NCI-H82 treated with DMSO at 0.1 percent for 48 hours (cell line): ENCODE data around the gene ZSWIM6.

Experiments used
- DNase-seq: peaks from one replicate; lab custom pipeline; 2025; ENCODE audit not compliant: unreplicated experiment; lab: John Stamatoyannopoulos, UW

ZSWIM6 gene

GRCh38 chr5:61586096-61587084 lies 254.3 kb downstream of the ZSWIM6 start:
- DNase-seq: no peak

- no peak for DNase-seq
Measured at GRCh38 chr5:61587125-61587524, 255.1 kb downstream of the ZSWIM6 start.

GRCh38 chr5:61588216-61588615 lies 256.2 kb downstream of the ZSWIM6 start:
- DNase-seq: no peak

GRCh38 chr5:61589946-61590345 lies 257.9 kb downstream of the ZSWIM6 start:
- DNase-seq: no peak

GRCh38 chr5:61590473-61590872 lies 258.4 kb downstream of the ZSWIM6 start:
- DNase-seq: no peak

- DNase-seq: no peak
Measured at GRCh38 chr5:61591859-61592258, 259.8 kb downstream of the ZSWIM6 start.

GRCh38 chr5:61595426-61595825 lies 263.4 kb downstream of the ZSWIM6 start:
- DNase-seq: no peak
